Mammary epithelial cell (primary cell): ENCODE measurements around the gene IGF2R.

ENCODE experiments used
- EZH2 ChIP-seq: IDR thresholded peaks from 2 replicates; pipeline ENCODE4 v1.6.1; 2012; ENCODE audit warnings: low read length, inconsistent platforms, borderline replicate concordance
- TF ChIP-seq, protein P1 (sequence below), 2 donors: IDR thresholded peaks in 1 of 2; conservative IDR thresholded peaks in 1 of 2; 2 replicates each; pipeline ENCODE4 v1.5.1; 2011 to 2012; ENCODE audit warnings: inconsistent platforms in 2 of 2, low read length in 2 of 2, mild to moderate bottlenecking in 2 of 2, control low read depth in 1 of 2, low read depth in 1 of 2; ENCODE audit not compliant: insufficient read depth in 1 of 2; ENCODE audit errors: extremely low read depth in 1 of 2

DNA sequence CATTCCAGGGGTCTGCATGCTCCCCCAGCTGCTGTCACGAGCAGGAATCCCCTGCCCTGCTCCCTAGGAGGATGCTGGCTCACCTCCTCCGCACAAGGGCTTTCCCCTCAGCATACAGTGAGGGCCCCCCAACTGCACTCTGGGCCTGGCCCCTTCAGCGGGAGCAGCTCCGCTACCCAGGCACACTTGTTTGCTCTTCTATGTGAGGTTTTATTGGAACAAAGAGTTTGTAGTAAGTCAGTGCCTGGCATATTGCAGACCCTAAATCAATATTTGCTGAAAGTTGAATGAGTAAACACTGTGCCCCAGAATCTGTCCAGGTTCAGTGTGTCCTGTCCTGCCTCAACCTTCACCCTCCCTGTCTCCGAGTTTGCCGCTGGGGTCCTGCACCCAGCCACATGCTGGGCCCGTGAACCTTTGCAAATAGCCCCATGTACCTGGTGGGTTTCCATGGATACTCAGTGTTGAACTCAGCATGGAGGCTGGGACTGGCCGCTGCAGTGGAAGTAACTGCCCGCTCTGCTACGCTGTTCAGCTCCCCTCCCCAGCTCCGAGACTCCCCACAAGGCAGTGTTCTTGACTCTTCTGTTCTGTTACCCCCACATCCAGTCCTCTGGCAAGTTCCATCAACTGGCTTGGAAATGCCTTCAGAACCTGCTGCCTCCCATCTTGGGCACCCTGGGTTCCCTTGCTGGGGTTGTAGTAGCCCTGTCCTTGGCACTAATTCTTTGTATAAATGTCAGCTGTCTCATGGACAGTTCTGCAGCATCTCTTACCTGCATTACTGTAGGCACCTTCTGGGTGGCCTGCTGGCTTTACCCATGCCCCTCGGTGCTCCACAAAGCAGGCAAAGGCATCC lies 168.5 kb downstream of the IGF2R start:
- TF ChIP-seq, protein P1, sequence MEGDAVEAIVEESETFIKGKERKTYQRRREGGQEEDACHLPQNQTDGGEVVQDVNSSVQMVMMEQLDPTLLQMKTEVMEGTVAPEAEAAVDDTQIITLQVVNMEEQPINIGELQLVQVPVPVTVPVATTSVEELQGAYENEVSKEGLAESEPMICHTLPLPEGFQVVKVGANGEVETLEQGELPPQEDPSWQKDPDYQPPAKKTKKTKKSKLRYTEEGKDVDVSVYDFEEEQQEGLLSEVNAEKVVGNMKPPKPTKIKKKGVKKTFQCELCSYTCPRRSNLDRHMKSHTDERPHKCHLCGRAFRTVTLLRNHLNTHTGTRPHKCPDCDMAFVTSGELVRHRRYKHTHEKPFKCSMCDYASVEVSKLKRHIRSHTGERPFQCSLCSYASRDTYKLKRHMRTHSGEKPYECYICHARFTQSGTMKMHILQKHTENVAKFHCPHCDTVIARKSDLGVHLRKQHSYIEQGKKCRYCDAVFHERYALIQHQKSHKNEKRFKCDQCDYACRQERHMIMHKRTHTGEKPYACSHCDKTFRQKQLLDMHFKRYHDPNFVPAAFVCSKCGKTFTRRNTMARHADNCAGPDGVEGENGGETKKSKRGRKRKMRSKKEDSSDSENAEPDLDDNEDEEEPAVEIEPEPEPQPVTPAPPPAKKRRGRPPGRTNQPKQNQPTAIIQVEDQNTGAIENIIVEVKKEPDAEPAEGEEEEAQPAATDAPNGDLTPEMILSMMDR (conservative IDR thresholded peaks at IDR 0.05 in 1 of 2, IDR thresholded peaks at IDR 0.05 in 1 of 2; ENCODE audit: extremely low read depth in 1 of 2, insufficient read depth in 1 of 2, low read depth in 1 of 2, low read length in 2 of 2), result no peak
- TF ChIP-seq EZH2, result no peak
